ENCODE data around the gene FGFBP1. TPM values are rescaled to one million over a fixed set of nuclear protein-coding genes. Genes with fewer than 3 reads are reported as not detected.

The FGFBP1 gene
- total RNA-seq, 2 donors from 2014 or later = not detected

DNA sequence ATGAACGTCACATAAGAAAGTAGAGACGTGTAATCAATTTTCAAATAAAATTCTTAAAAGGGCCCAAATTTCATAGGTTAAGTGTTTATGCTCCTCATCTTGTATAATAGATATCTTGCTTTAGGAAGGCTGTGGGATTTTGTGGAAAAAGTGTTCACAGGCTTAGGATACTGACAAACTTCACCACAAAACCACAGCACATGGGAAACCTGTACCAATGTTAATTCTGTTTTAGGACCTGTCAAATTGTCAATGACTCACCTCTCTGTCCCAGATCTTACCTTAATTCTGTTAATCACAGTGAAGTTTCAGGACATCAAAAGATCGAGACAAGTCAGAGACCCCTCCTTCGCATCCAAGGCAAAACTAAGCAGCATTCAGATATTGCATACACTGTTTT, 24.2 kb downstream of the FGFBP1 start:
- Histone ChIP-seq H3K4me3 (no peak overlapping the region), H3K4me1 (ENCODE audit: control insufficient read depth in 1 of 2, low read depth in 2 of 2) (no peaks in the 10 kb centered on the region), H3K9me3 (no peaks in the 10 kb centered on the region), H3K27me3 (replicated peaks; ENCODE audit: insufficient read depth) (no peaks in the 10 kb centered on the region), H3K27ac (no peak overlapping the region), H3K36me3 (no peaks in the 10 kb centered on the region)
- TF ChIP-seq, protein P1, sequence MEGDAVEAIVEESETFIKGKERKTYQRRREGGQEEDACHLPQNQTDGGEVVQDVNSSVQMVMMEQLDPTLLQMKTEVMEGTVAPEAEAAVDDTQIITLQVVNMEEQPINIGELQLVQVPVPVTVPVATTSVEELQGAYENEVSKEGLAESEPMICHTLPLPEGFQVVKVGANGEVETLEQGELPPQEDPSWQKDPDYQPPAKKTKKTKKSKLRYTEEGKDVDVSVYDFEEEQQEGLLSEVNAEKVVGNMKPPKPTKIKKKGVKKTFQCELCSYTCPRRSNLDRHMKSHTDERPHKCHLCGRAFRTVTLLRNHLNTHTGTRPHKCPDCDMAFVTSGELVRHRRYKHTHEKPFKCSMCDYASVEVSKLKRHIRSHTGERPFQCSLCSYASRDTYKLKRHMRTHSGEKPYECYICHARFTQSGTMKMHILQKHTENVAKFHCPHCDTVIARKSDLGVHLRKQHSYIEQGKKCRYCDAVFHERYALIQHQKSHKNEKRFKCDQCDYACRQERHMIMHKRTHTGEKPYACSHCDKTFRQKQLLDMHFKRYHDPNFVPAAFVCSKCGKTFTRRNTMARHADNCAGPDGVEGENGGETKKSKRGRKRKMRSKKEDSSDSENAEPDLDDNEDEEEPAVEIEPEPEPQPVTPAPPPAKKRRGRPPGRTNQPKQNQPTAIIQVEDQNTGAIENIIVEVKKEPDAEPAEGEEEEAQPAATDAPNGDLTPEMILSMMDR (IDR thresholded peaks at IDR 0.05) = no peak
- ATAC-seq (ENCODE audit: insufficient number of reproducible peaks, low FRiP score, low read depth) (no peak), DNase-seq (ENCODE audit: low spot score) (no peak)

DNA sequence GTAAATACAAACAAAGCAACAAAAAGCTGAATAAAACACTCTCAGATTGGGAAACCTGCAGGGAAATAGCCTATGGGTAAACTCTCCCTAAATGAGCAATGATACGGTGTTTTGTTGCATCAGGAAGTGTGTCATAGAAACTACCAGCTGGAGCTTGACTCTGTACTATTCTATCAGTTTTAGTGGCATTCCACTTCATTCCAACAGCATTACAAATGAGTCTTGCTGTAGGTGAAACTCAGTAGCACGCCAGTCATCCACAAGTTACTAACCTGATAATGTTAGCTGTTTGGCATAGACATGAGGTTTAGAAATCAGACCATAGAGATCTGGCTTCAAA, 24.9 kb downstream of the FGFBP1 start:
- H3K36me3 ChIP-seq = no peaks in the 10 kb centered on the region
- H3K4me3 ChIP-seq = no peak overlapping the region
- ATAC-seq (ENCODE audit: insufficient number of reproducible peaks, low FRiP score, low read depth) (no peak), DNase-seq (ENCODE audit: low spot score) (no peak)
- TF ChIP-seq, protein P1 (IDR thresholded peaks at IDR 0.05) = no peak
- H3K27me3 ChIP-seq (replicated peaks; ENCODE audit: insufficient read depth) = no peaks in the 10 kb centered on the region
- H3K4me1 ChIP-seq (ENCODE audit: control insufficient read depth in 1 of 2, low read depth in 2 of 2) = no peaks in the 10 kb centered on the region
- H3K27ac ChIP-seq = no peak overlapping the region
- no peaks in the 10 kb centered on the region for H3K9me3 ChIP-seq

DNA sequence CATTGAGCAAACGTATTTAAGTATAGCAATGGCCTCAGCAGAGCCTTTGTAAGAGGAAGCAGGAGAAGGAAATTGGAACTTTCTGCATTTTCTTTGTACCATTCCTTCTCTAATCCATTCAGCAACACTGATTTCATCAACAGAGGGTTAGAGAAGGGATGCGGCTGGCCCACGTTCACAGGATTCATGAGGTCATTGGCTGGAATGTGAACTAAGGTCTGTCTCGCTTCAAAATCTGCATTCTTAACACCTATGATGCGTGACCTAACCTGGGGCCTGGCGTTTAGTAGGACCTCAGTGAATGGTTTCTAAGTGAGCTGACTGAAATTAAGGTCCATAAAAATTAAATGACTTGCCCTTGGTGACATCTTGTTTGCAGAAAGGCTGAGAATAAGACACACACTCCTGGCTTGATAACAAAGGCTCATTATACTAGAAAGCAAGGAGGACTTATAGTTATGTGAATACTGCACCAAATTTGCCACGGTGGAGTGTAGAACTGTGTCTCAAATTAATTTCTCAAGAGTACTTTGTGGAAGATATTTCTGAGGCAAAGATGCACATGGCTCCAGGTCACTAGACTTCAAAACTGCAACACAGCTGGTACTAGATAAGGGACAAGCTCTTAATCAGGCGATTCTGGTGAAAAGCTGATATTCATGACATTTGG, 25.4 kb downstream of the FGFBP1 start:
- DNase-seq (ENCODE audit: low spot score) = no peak
- no peaks in the 10 kb centered on the region for H3K36me3 ChIP-seq
- H3K27ac ChIP-seq = no peak overlapping the region
- TF ChIP-seq, protein P1 (IDR thresholded peaks at IDR 0.05) = no peak
- no peaks in the 10 kb centered on the region for H3K9me3 ChIP-seq
- H3K27me3 ChIP-seq (replicated peaks; ENCODE audit: insufficient read depth) = no peaks in the 10 kb centered on the region
- H3K4me1 ChIP-seq (ENCODE audit: control insufficient read depth in 1 of 2, low read depth in 2 of 2) = no peaks in the 10 kb centered on the region
- no peak for ATAC-seq (ENCODE audit: insufficient number of reproducible peaks, low FRiP score, low read depth)
- no peak overlapping the region for H3K4me3 ChIP-seq

DNA sequence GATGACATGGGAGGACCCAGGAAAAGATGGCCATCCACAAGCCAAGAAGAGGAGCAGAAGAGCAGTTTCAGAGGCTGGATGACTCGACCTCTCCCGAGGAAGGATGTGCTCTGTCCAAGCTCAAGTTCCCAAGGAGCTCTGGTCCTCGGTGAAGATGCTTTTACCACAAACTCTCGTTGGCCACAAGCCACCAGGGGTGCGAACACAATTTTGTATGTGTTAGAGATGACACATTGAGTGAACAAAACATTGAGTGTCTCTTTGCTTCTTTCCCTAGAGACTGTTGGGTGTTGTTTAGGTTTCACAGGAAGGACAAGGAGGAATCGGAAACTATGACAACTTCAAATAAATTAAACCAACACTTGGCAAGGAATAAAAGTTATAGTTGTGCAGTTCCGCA, 26.3 kb downstream of the FGFBP1 start:
- DNase-seq (ENCODE audit: low spot score) = no peak
- H3K4me1 ChIP-seq (ENCODE audit: control insufficient read depth in 1 of 2, low read depth in 2 of 2) = no peaks in the 10 kb centered on the region
- no peak for ATAC-seq (ENCODE audit: insufficient number of reproducible peaks, low FRiP score, low read depth)
- H3K4me3 ChIP-seq = no peak overlapping the region
- H3K27ac ChIP-seq = no peak overlapping the region
- no peaks in the 10 kb centered on the region for H3K36me3 ChIP-seq
- no peaks in the 10 kb centered on the region for H3K9me3 ChIP-seq
- TF ChIP-seq, protein P1 (IDR thresholded peaks at IDR 0.05) = no peak
- H3K27me3 ChIP-seq (replicated peaks; ENCODE audit: insufficient read depth) = no peaks in the 10 kb centered on the region

DNA sequence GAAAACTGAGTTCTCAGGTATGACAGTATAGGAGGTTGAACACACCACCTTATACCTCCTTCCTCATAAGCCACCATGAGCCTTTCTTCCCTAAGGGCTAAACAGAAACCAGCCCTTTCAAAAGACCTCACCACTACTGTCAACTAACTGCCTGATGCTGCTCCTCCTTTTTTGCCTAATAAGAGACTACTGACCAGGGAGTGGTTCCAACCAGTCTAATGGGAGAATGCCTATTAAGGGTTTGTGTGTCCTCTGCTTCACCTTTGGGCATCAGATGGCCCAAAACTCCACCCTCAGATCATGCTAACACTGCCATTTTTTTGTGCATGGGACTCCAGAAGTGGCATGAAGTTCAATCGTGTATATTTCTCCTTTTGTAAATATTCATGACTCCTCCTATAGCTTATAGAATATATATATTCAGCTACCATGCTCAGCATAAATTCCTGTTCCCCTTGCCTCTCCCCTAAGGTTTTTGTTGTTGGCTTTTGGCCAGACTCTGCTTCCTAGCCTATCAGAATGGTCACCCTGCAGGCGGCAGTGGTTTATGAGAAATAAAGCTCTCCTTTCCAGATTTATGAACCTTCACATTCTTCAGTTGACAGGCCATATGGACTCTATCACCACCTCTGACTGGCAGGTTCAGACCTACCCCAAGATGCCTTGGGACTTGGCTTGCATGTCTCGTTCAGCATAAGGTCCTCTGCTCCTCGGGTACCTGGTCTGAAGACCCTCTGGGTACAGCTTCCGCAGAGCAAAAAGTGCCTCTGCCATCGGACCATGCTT, 28.2 kb downstream of the FGFBP1 start:
- Histone ChIP-seq H3K27me3 (replicated peaks; ENCODE audit: insufficient read depth) (no peaks in the 10 kb centered on the region), H3K4me3 (no peak overlapping the region), H3K9me3 (no peaks in the 10 kb centered on the region), H3K4me1 (ENCODE audit: control insufficient read depth in 1 of 2, low read depth in 2 of 2) (no peaks in the 10 kb centered on the region), H3K27ac (no peak overlapping the region), H3K36me3 (no peaks in the 10 kb centered on the region)
- DNase-seq (ENCODE audit: low spot score) (no peak), ATAC-seq (ENCODE audit: insufficient number of reproducible peaks, low FRiP score, low read depth) (no peak)
- TF ChIP-seq, protein P1 (IDR thresholded peaks at IDR 0.05) = no peak

Data from thoracic aorta (tissue), 2 donors.